Measurements from ENCODE around the gene TMEM132E. TPM values are rescaled to one million over a fixed set of nuclear protein-coding genes. Genes with fewer than 3 reads are reported as not detected.

TMEM132E gene
- total RNA-seq, 2 experiments from 2014 or later: 0.06 TPM; not detected in 1

- no peaks in the 10 kb centered on the region for H3K4me1 Mint-ChIP-seq
- H3K27me3 Mint-ChIP-seq: peaks cover 13% of the 10 kb centered on the region
- no peak for DNase-seq
- H3K4me3 Mint-ChIP-seq: no peak overlapping the region
- no peak overlapping the region for H3K27ac Mint-ChIP-seq
- no peaks in the 10 kb centered on the region for H3K9me3 Mint-ChIP-seq
- no peaks in the 10 kb centered on the region for H3K36me3 Mint-ChIP-seq
Measured at GRCh38 chr17:34562387-34562786, 17.0 kb upstream of the TMEM132E start.

- H3K27ac Mint-ChIP-seq: no peak overlapping the region
- H3K9me3 Mint-ChIP-seq: no peaks in the 10 kb centered on the region
- DNase-seq: no peak
- no peaks in the 10 kb centered on the region for H3K4me1 Mint-ChIP-seq
- no peaks in the 10 kb centered on the region for H3K36me3 Mint-ChIP-seq
- no peak overlapping the region for H3K4me3 Mint-ChIP-seq
- H3K27me3 Mint-ChIP-seq: peaks cover 17% of the 10 kb centered on the region
Measured at GRCh38 chr17:34565713-34566112, 13.7 kb upstream of the TMEM132E start.

- H3K27me3 Mint-ChIP-seq: peaks cover 18% of the 10 kb centered on the region
- no peaks in the 10 kb centered on the region for H3K36me3 Mint-ChIP-seq
- H3K4me1 Mint-ChIP-seq: no peaks in the 10 kb centered on the region
- no peak overlapping the region for H3K27ac Mint-ChIP-seq
- DNase-seq: no peak
- no peak overlapping the region for H3K4me3 Mint-ChIP-seq
- H3K9me3 Mint-ChIP-seq: no peaks in the 10 kb centered on the region
Measured at GRCh38 chr17:34566201-34566600, 13.2 kb upstream of the TMEM132E start.

- Mint-ChIP-seq H3K4me3 (no peak overlapping the region), H3K27me3 (peaks cover 19% of the 10 kb centered on the region), H3K27ac (no peak overlapping the region), H3K36me3 (no peaks in the 10 kb centered on the region), H3K9me3 (no peaks in the 10 kb centered on the region), H3K4me1 (no peaks in the 10 kb centered on the region)
- DNase-seq: no peak
Measured at GRCh38 chr17:34566873-34567272, 12.5 kb upstream of the TMEM132E start.

GRCh38 chr17:34567691-34568465 lies 11.5 kb upstream of the TMEM132E start:
- no peak overlapping the region for H3K4me3 Mint-ChIP-seq
- H3K27me3 Mint-ChIP-seq: peaks cover 29% of the 10 kb centered on the region
- H3K4me1 Mint-ChIP-seq: no peaks in the 10 kb centered on the region
- no peaks in the 10 kb centered on the region for H3K9me3 Mint-ChIP-seq
- no peak for DNase-seq
- H3K27ac Mint-ChIP-seq: no peak overlapping the region
- no peaks in the 10 kb centered on the region for H3K36me3 Mint-ChIP-seq

GRCh38 chr17:34568953-34569352 lies 10.4 kb upstream of the TMEM132E start:
- peaks cover 24% of the 10 kb centered on the region for H3K27me3 Mint-ChIP-seq
- DNase-seq: no peak
- H3K27ac Mint-ChIP-seq: no peak overlapping the region
- no peak overlapping the region for H3K4me3 Mint-ChIP-seq
- H3K4me1 Mint-ChIP-seq: no peaks in the 10 kb centered on the region
- H3K36me3 Mint-ChIP-seq: no peaks in the 10 kb centered on the region
- H3K9me3 Mint-ChIP-seq: no peaks in the 10 kb centered on the region

- peaks cover 29% of the 10 kb centered on the region for H3K27me3 Mint-ChIP-seq
- no peak overlapping the region for H3K4me3 Mint-ChIP-seq
- no peak overlapping the region for H3K27ac Mint-ChIP-seq
- no peak for DNase-seq
- no peaks in the 10 kb centered on the region for H3K36me3 Mint-ChIP-seq
- no peaks in the 10 kb centered on the region for H3K4me1 Mint-ChIP-seq
- H3K9me3 Mint-ChIP-seq: no peaks in the 10 kb centered on the region
Measured at GRCh38 chr17:34569591-34569990, 9.8 kb upstream of the TMEM132E start.

- Mint-ChIP-seq H3K27me3 (peaks cover 38% of the 10 kb centered on the region), H3K27ac (no peak overlapping the region), H3K4me3 (no peak overlapping the region), H3K36me3 (no peaks in the 10 kb centered on the region), H3K4me1 (no peaks in the 10 kb centered on the region), H3K9me3 (no peaks in the 10 kb centered on the region)
- DNase-seq: no peak
Measured at GRCh38 chr17:34570506-34570905, 8.9 kb upstream of the TMEM132E start.

- Mint-ChIP-seq H3K27ac (no peak overlapping the region), H3K4me1 (no peaks in the 10 kb centered on the region), H3K4me3 (no peak overlapping the region), H3K36me3 (no peaks in the 10 kb centered on the region), H3K9me3 (no peaks in the 10 kb centered on the region), H3K27me3 (peaks cover 42% of the 10 kb centered on the region)
- DNase-seq: no peak
Measured at GRCh38 chr17:34571428-34572130, 7.8 kb upstream of the TMEM132E start.

- no peaks in the 10 kb centered on the region for H3K36me3 Mint-ChIP-seq
- H3K27ac Mint-ChIP-seq: no peak overlapping the region
- H3K27me3 Mint-ChIP-seq: peaks cover 51% of the 10 kb centered on the region
- H3K4me3 Mint-ChIP-seq: no peak overlapping the region
- DNase-seq: no peak
- no peaks in the 10 kb centered on the region for H3K4me1 Mint-ChIP-seq
- H3K9me3 Mint-ChIP-seq: no peaks in the 10 kb centered on the region
Measured at GRCh38 chr17:34572483-34572882, 6.9 kb upstream of the TMEM132E start.

GRCh38 chr17:34575182-34575581 lies 4.2 kb upstream of the TMEM132E start:
- no peaks in the 10 kb centered on the region for H3K4me1 Mint-ChIP-seq
- H3K27ac Mint-ChIP-seq: no peak overlapping the region
- DNase-seq: no peak
- no peaks in the 10 kb centered on the region for H3K36me3 Mint-ChIP-seq
- peaks cover 75% of the 10 kb centered on the region for H3K27me3 Mint-ChIP-seq
- H3K4me3 Mint-ChIP-seq: no peak overlapping the region
- H3K9me3 Mint-ChIP-seq: no peaks in the 10 kb centered on the region

- H3K27me3 Mint-ChIP-seq: peaks cover 77% of the 10 kb centered on the region
- H3K27ac Mint-ChIP-seq: no peak overlapping the region
- no peak for DNase-seq
- no peaks in the 10 kb centered on the region for H3K36me3 Mint-ChIP-seq
- H3K9me3 Mint-ChIP-seq: no peaks in the 10 kb centered on the region
- H3K4me3 Mint-ChIP-seq: no peak overlapping the region
- H3K4me1 Mint-ChIP-seq: peaks cover 2% of the 10 kb centered on the region
Measured at GRCh38 chr17:34578016-34578415, 1.4 kb upstream of the TMEM132E start.

GRCh38 chr17:34578656-34579016 lies 746 bp upstream of the TMEM132E start:
- no peaks in the 10 kb centered on the region for H3K9me3 Mint-ChIP-seq
- H3K4me3 Mint-ChIP-seq: no peak overlapping the region
- peaks cover 81% of the 10 kb centered on the region for H3K27me3 Mint-ChIP-seq
- no peak for DNase-seq
- no peak overlapping the region for H3K27ac Mint-ChIP-seq
- H3K4me1 Mint-ChIP-seq: peaks cover 2% of the 10 kb centered on the region
- no peaks in the 10 kb centered on the region for H3K36me3 Mint-ChIP-seq

GRCh38 chr17:34579979-34580684 lies 750 bp downstream of the TMEM132E start:
- no peaks in the 10 kb centered on the region for H3K9me3 Mint-ChIP-seq
- peaks cover 85% of the 10 kb centered on the region for H3K27me3 Mint-ChIP-seq
- H3K27ac Mint-ChIP-seq: no peak overlapping the region
- peaks cover 2% of the 10 kb centered on the region for H3K4me1 Mint-ChIP-seq
- peak overlapping the region; percentile 40 for H3K4me3 Mint-ChIP-seq
- H3K36me3 Mint-ChIP-seq: no peaks in the 10 kb centered on the region
- DNase-seq: peak; percentile 14

GRCh38 chr17:34580685-34581445 lies 1.5 kb downstream of the TMEM132E start:
- H3K27me3 Mint-ChIP-seq: peaks cover 85% of the 10 kb centered on the region
- H3K36me3 Mint-ChIP-seq: no peaks in the 10 kb centered on the region
- H3K4me1 Mint-ChIP-seq: peaks cover 2% of the 10 kb centered on the region
- peak; percentile 14 for DNase-seq
- H3K27ac Mint-ChIP-seq: no peak overlapping the region
- no peaks in the 10 kb centered on the region for H3K9me3 Mint-ChIP-seq
- H3K4me3 Mint-ChIP-seq: peak overlapping the region; percentile 40

Data from activated naive CD8-positive, alpha-beta T cell treated with anti-CD3 and anti-CD28 coated beads for 36 hours (primary cell).